AG09319 (cell line): Measurements from ENCODE around the gene CCR6.

Experiments used
- DNase-seq: peaks from one replicate; pipeline ENCODE4 v3.0.0-alpha.2; 2010; ENCODE audit warnings: low read depth; ENCODE audit errors: extremely low read depth
- CTCF ChIP-seq: IDR thresholded peaks from 2 replicates; pipeline ENCODE4 v1.5.1; 2011; ENCODE audit warnings: low read depth, mild to moderate bottlenecking, inconsistent platforms, low read length, moderate library complexity

CCR6 gene

GRCh38 chr6:167146977-167147376, 24.1 kb downstream of the CCR6 start:
- TF ChIP-seq CTCF: no peak
- no peak for DNase-seq

- no peak for TF ChIP-seq CTCF
- no peak for DNase-seq
Observed at GRCh38 chr6:167148021-167148420, 25.1 kb downstream of the CCR6 start.

- TF ChIP-seq CTCF: no peak
- DNase-seq: no peak
Observed at GRCh38 chr6:167148997-167149396, 26.1 kb downstream of the CCR6 start.

GRCh38 chr6:167150941-167151549, 28.1 kb downstream of the CCR6 start:
- DNase-seq: no peak
- no peak for TF ChIP-seq CTCF

GRCh38 chr6:167151648-167152047, 28.8 kb downstream of the CCR6 start:
- TF ChIP-seq CTCF: no peak

GRCh38 chr6:167152862-167153261, 30.0 kb downstream of the CCR6 start:
- DNase-seq: no peak

More at GRCh38 chr6:167151648-167152047, 28.8 kb downstream of the CCR6 start:
- no peak for DNase-seq

GRCh38 chr6:167153521-167153959, 30.6 kb downstream of the CCR6 start:
- no peak for DNase-seq
- no peak for TF ChIP-seq CTCF

More at GRCh38 chr6:167152862-167153261, 30.0 kb downstream of the CCR6 start:
- no peak for TF ChIP-seq CTCF
